CD14-positive monocyte (primary cell): ENCODE data around the gene YTHDF1. TPM values are rescaled to one million over a fixed set of nuclear protein-coding genes. Genes with fewer than 3 reads are reported as not detected.
A peak's percentile ranks its signal among the peaks of the same experiment; 100 is the strongest.

ENCODE experiments used
- DNase-seq, 3 donors: peaks; one replicate each; pipeline ENCODE4 v3.0.0-alpha.2; 2011 to 2022
- H2AFZ ChIP-seq: 2 replicates; pipeline ENCODE4 v1.6.0; 2012; ENCODE audit warnings: mild to moderate bottlenecking, low read depth, low read length, inconsistent platforms; ENCODE audit not compliant: insufficient read depth, poor library complexity, severe bottlenecking
- H3K27ac ChIP-seq, 2 donors: 1 replicate in 1 of 2; 2 replicates in 1 of 2; pipeline ENCODE4 v1.5.1; 2012 to 2013; ENCODE audit warnings: low read length in 2 of 2, control low read depth in 1 of 2, inconsistent platforms in 1 of 2, low read depth in 1 of 2, mild to moderate bottlenecking in 1 of 2
- H3K27me3 ChIP-seq, 2 donors: one replicate each; pipeline versions ENCODE4 v1.6.0 to v1.6.1; 2011 to 2013; ENCODE audit warnings: low read length in 2 of 2; ENCODE audit not compliant: control insufficient read depth in 2 of 2, insufficient read depth in 2 of 2
- H3K36me3 ChIP-seq, 2 donors: replicated peaks in 1 of 2; 1 replicate in 1 of 2; 2 replicates in 1 of 2; pipeline versions ENCODE4 v1.5.1 to v1.6.1; 2012 to 2013; ENCODE audit warnings: low read length in 2 of 2, control low read depth in 1 of 2, inconsistent platforms in 1 of 2, mild to moderate bottlenecking in 1 of 2; ENCODE audit not compliant: insufficient read depth in 2 of 2, control insufficient read depth in 1 of 2
- H3K4me1 ChIP-seq, 2 donors: 1 replicate in 1 of 2; 2 replicates in 1 of 2; pipeline versions ENCODE4 v1.5.1 to v1.6.1; 2012 to 2013; ENCODE audit warnings: low read length in 2 of 2, control low read depth in 1 of 2, inconsistent platforms in 1 of 2, mild to moderate bottlenecking in 1 of 2, moderate library complexity in 1 of 2; ENCODE audit not compliant: insufficient read depth in 2 of 2, control insufficient read depth in 1 of 2
- H3K4me2 ChIP-seq: replicated peaks from 2 replicates; pipeline ENCODE3; 2012; ENCODE audit warnings: low read length, moderate library complexity, mild to moderate bottlenecking; ENCODE audit not compliant: poor library complexity, severe bottlenecking; ENCODE audit errors: extremely low read depth
- H3K4me3 ChIP-seq, 3 experiments: fragments of 200-600 bp in 1 of 3; sonication (generic) in 1 of 3; replicated peaks in 1 of 3; 1 replicate in 2 of 3; 2 replicates in 1 of 3; pipeline ENCODE4 v1.5.1; 2011 to 2013; ENCODE audit warnings: low read length in 3 of 3, mild to moderate bottlenecking in 3 of 3, control low read depth in 2 of 3, low read depth in 2 of 3, inconsistent platforms in 1 of 3, moderate library complexity in 1 of 3
- H3K79me2 ChIP-seq: 2 replicates; pipeline ENCODE4 v1.6.0; 2012; ENCODE audit warnings: mild to moderate bottlenecking, control low read depth, inconsistent platforms, low read length, moderate library complexity; ENCODE audit not compliant: insufficient read depth
- H3K9ac ChIP-seq: 2 replicates; pipeline ENCODE4 v1.6.0; 2017; ENCODE audit warnings: low read length, mild to moderate bottlenecking; ENCODE audit not compliant: insufficient read depth, poor library complexity, severe bottlenecking
- H3K9me3 ChIP-seq, 2 donors: replicated peaks in 1 of 2; 1 replicate in 1 of 2; 2 replicates in 1 of 2; pipeline versions ENCODE4 v1.5.1 to v1.6.1; 2012 to 2013; ENCODE audit warnings: low read length in 2 of 2, control low read depth in 1 of 2; ENCODE audit not compliant: control insufficient read depth in 1 of 2, insufficient read depth in 1 of 2
- H4K20me1 ChIP-seq: 2 replicates; pipeline ENCODE4 v1.6.0; 2012; ENCODE audit warnings: mild to moderate bottlenecking, low read length, control low read depth, moderate library complexity; ENCODE audit not compliant: insufficient read depth
- H3K27ac Mint-ChIP-seq, 7 donors: one replicate each; pipeline ENCODE4 v1.8.0; 2020; ENCODE audit warnings: mild to moderate bottlenecking in 7 of 7, mixed read lengths in 7 of 7, moderate library complexity in 6 of 7, inconsistent platforms in 2 of 7
- H3K27me3 Mint-ChIP-seq, 3 donors: one replicate each; pipeline ENCODE4 v1.8.0; 2021 to 2022; ENCODE audit warnings: low read depth in 3 of 3, mild to moderate bottlenecking in 3 of 3, mixed read lengths in 3 of 3, moderate library complexity in 3 of 3, inconsistent platforms in 1 of 3
- H3K36me3 Mint-ChIP-seq, 2 donors: one replicate each; pipeline ENCODE4 v1.8.0; 2020; ENCODE audit warnings: mixed read lengths in 2 of 2, inconsistent platforms in 1 of 2, mild to moderate bottlenecking in 1 of 2
- H3K4me1 Mint-ChIP-seq: one replicate; pipeline ENCODE4 v1.8.0; 2020; ENCODE audit warnings: mild to moderate bottlenecking, mixed read lengths
- H3K4me3 Mint-ChIP-seq, 2 donors: one replicate each; pipeline ENCODE4 v1.8.0; 2020; ENCODE audit warnings: mild to moderate bottlenecking in 2 of 2, mixed read lengths in 2 of 2, moderate library complexity in 1 of 2
- H3K9me3 Mint-ChIP-seq, 7 donors: one replicate each; pipeline ENCODE4 v1.8.0; 2020 to 2022; ENCODE audit warnings: mixed read lengths in 7 of 7, mild to moderate bottlenecking in 6 of 7, moderate library complexity in 6 of 7, inconsistent platforms in 2 of 7
- CTCF ChIP-seq: fragments of 200-600 bp; IDR thresholded peaks from one replicate; pipeline ENCODE4 v1.8.0; 2022; ENCODE audit warnings: antibody characterized with exemption, mild to moderate bottlenecking
- WGBS: methylation state at CpG from one replicate; pipeline ENCODE4 v1.1.5; 2013; ENCODE audit warnings: missing lambda C conversion rate; ENCODE audit not compliant: insufficient coverage; 5-methylcytosine and 5-hydroxymethylcytosine counted together
- intact Hi-C, 2 donors: fragments of 100-400 bp; cut with micrococcal nuclease; formaldehyde crosslinking; loops; one replicate each; pipeline versions ENCODE4 v1.15.0 to v1.15.1; 2023
- polyA plus RNA-seq, 3 donors: library from polyadenylated mRNA; depleted of rRNA in 1 of 3; unstranded in 2 of 3; stranded (reverse) in 1 of 3; fragments of 300-500 nt in 2 of 3; fragments of >200 nt in 1 of 3; fragmentation: Illumina TruSeq in 2 of 3; gene quantifications; 1 replicate in 2 of 3; 2 replicates in 1 of 3; pipeline ENCODE4 v1.2.3, GENCODE V29; 2012 to 2021

The YTHDF1 gene
- polyA plus RNA-seq, 3 donors: 18.0 to 33.4 (median 25.9) TPM

DNA sequence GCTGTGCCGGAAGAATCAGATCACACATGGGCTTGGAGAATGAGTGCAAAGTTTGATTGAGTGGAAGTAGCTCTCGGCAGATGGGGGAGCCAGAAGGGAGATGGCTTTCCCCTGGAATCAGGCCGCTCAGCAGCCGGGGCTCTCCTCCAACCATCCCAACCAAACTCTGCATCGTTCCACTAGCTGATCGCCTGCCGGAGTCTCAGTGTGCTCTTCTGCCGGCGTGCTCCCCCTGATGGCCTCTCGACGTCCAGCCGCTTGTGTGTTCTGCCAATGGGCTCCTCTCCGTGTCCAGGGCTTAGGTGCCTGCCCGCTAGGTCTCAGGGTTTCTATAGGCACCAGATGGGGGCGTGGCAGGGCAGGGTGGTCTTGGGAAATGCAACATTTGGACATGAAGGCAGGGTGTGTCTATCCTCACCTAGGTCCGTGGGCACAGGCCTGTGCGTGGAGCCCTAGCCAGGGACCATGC is 14.9 kb upstream of the YTHDF1 start:
- Mint-ChIP-seq H3K27me3 (peaks cover 45 to 61% (median 49%) of the 10 kb centered on the region in 3 donors), H3K36me3 (no peaks in the 10 kb centered on the region), H3K9me3 (peaks cover 0 to 2% (median 0%) of the 10 kb centered on the region in 7 donors), H3K27ac (peak overlapping the region in 1 of 7 donors; percentile 51), H3K4me1 (peaks cover 5% of the 10 kb centered on the region), H3K4me3 (peak overlapping the region in 1 of 2 donors; percentile 53)
- no peak overlapping the region for H2AFZ ChIP-seq
- no peak overlapping the region for H3K9ac ChIP-seq
- TF ChIP-seq CTCF: no peak
- H3K4me1 ChIP-seq: no peaks in the 10 kb centered on the region
- no peak overlapping the region for H3K4me3 ChIP-seq
- intact Hi-C loops: no loop called here
- H4K20me1 ChIP-seq: no peaks in the 10 kb centered on the region
- WGBS: 15% methylated on average over 16 of the region's 17 CpGs
- no peaks in the 10 kb centered on the region for H3K36me3 ChIP-seq
- H3K79me2 ChIP-seq: no peaks in the 10 kb centered on the region
- H3K27ac ChIP-seq: no peak overlapping the region
- H3K27me3 ChIP-seq: peaks cover 2 to 41% of the 10 kb centered on the region in 2 donors
- H3K4me2 ChIP-seq: no peak overlapping the region
- no peaks in the 10 kb centered on the region for H3K9me3 ChIP-seq
- DNase-seq: no peak

DNA sequence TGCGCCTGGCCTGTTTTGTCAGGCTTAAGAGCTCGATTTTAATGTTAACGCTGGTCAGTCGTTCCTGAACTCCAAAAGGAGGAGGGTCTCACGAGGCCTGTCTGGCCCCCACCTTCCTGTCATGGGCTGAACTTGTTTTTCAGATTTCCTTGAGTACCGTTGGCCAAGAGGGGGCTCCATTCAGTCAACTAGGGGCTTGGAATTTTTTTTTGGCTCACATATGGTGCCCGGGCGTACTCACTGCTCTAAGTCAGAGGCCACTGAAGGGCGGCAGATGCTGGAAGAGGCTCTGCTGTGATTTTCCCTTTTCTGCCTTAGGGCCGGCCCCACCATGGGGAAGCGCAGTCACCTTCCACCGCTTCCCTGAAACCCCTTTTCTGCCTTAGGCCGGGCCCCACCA is 12.9 kb upstream of the YTHDF1 start:
- H3K79me2 ChIP-seq: no peaks in the 10 kb centered on the region
- peak overlapping the region in 1 of 2 donors; percentile 46 for H3K4me3 Mint-ChIP-seq
- no peaks in the 10 kb centered on the region for H3K9me3 ChIP-seq
- intact Hi-C loops: no loop called here
- H3K27me3 Mint-ChIP-seq: peaks cover 47 to 62% (median 48%) of the 10 kb centered on the region in 3 donors
- no peaks in the 10 kb centered on the region for H3K4me1 Mint-ChIP-seq
- no peak overlapping the region for H3K4me3 ChIP-seq
- no peak overlapping the region for H3K27ac Mint-ChIP-seq
- no peak overlapping the region for H3K4me2 ChIP-seq
- H3K4me1 ChIP-seq: no peaks in the 10 kb centered on the region
- H3K36me3 Mint-ChIP-seq: no peaks in the 10 kb centered on the region
- no peak overlapping the region for H3K9ac ChIP-seq
- no peaks in the 10 kb centered on the region for H3K36me3 ChIP-seq
- no peak overlapping the region for H3K27ac ChIP-seq
- H4K20me1 ChIP-seq: no peaks in the 10 kb centered on the region
- peaks cover 0 to 2% (median 0%) of the 10 kb centered on the region in 7 donors for H3K9me3 Mint-ChIP-seq
- no peak for TF ChIP-seq CTCF
- 63% methylated on average over 13 of the region's 13 CpGs for WGBS
- peaks cover 2 to 41% of the 10 kb centered on the region in 2 donors for H3K27me3 ChIP-seq
- no peak overlapping the region for H2AFZ ChIP-seq
- no peak for DNase-seq
